Measurements from ENCODE around the gene PRKCZ. TPM values are rescaled to one million over a fixed set of nuclear protein-coding genes. Genes with fewer than 3 reads are reported as not detected.

Gene PRKCZ
- total and polyA plus RNA-seq, 9 of the 15 experiments (the other 6 are each of a cell fraction or from before 2014, with no cell fraction given): 0.07 to 3.1 (median 1.3) TPM

- TF ChIP-seq, protein P1, sequence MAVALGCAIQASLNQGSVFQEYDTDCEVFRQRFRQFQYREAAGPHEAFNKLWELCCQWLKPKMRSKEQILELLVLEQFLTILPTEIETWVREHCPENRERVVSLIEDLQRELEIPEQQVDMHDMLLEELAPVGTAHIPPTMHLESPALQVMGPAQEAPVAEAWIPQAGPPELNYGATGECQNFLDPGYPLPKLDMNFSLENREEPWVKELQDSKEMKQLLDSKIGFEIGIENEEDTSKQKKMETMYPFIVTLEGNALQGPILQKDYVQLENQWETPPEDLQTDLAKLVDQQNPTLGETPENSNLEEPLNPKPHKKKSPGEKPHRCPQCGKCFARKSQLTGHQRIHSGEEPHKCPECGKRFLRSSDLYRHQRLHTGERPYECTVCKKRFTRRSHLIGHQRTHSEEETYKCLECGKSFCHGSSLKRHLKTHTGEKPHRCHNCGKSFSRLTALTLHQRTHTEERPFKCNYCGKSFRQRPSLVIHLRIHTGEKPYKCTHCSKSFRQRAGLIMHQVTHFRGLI (CRISPR knock-in tag; IDR thresholded peaks at IDR 0.05): no peak; the same call in 1 of the 2 replicates
- no peak for TF ChIP-seq JUNB (CRISPR knock-in tag; conservative IDR thresholded peaks at IDR 0.05)
- TF ChIP-seq SMARCA4 (IDR thresholded peaks at IDR 0.05): no peak
- no peak for TF ChIP-seq ZBTB17 (CRISPR knock-in tag; IDR thresholded peaks at IDR 0.05)
- TF ChIP-seq, protein P2, sequence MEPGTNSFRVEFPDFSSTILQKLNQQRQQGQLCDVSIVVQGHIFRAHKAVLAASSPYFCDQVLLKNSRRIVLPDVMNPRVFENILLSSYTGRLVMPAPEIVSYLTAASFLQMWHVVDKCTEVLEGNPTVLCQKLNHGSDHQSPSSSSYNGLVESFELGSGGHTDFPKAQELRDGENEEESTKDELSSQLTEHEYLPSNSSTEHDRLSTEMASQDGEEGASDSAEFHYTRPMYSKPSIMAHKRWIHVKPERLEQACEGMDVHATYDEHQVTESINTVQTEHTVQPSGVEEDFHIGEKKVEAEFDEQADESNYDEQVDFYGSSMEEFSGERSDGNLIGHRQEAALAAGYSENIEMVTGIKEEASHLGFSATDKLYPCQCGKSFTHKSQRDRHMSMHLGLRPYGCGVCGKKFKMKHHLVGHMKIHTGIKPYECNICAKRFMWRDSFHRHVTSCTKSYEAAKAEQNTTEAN (CRISPR knock-in tag; IDR thresholded peaks at IDR 0.05): no peak
- TF ChIP-seq PHF8 (IDR thresholded peaks at IDR 0.05; ENCODE audit: borderline replicate concordance, low read length): no peak
- TF ChIP-seq, protein P3, sequence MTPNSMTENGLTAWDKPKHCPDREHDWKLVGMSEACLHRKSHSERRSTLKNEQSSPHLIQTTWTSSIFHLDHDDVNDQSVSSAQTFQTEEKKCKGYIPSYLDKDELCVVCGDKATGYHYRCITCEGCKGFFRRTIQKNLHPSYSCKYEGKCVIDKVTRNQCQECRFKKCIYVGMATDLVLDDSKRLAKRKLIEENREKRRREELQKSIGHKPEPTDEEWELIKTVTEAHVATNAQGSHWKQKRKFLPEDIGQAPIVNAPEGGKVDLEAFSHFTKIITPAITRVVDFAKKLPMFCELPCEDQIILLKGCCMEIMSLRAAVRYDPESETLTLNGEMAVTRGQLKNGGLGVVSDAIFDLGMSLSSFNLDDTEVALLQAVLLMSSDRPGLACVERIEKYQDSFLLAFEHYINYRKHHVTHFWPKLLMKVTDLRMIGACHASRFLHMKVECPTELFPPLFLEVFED (CRISPR knock-in tag; conservative IDR thresholded peaks at IDR 0.05): no peak
- TF ChIP-seq, protein P4, sequence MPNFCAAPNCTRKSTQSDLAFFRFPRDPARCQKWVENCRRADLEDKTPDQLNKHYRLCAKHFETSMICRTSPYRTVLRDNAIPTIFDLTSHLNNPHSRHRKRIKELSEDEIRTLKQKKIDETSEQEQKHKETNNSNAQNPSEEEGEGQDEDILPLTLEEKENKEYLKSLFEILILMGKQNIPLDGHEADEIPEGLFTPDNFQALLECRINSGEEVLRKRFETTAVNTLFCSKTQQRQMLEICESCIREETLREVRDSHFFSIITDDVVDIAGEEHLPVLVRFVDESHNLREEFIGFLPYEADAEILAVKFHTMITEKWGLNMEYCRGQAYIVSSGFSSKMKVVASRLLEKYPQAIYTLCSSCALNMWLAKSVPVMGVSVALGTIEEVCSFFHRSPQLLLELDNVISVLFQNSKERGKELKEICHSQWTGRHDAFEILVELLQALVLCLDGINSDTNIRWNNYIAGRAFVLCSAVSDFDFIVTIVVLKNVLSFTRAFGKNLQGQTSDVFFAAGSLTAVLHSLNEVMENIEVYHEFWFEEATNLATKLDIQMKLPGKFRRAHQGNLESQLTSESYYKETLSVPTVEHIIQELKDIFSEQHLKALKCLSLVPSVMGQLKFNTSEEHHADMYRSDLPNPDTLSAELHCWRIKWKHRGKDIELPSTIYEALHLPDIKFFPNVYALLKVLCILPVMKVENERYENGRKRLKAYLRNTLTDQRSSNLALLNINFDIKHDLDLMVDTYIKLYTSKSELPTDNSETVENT (CRISPR knock-in tag; IDR thresholded peaks at IDR 0.05): no peak
- TF ChIP-seq MYC (IDR thresholded peaks at IDR 0.05; ENCODE audit: low read depth, low read length): peak; percentile 76
- TF ChIP-seq MYC (CRISPR knock-in tag; IDR thresholded peaks at IDR 0.05; ENCODE audit: borderline replicate concordance, low read depth): peak; percentile 53; the same call in 1 of the 2 replicates
- TF ChIP-seq FIP1L1 (IDR thresholded peaks at IDR 0.05; ENCODE audit: low read depth, low read length, poor library complexity, severe bottlenecking): no peak
- TF ChIP-seq MBD2 (IDR thresholded peaks at IDR 0.05; ENCODE audit: borderline replicate concordance, low read depth): no peak
- TF ChIP-seq NEUROD1 (IDR thresholded peaks at IDR 0.05; ENCODE audit: borderline replicate concordance, low read depth, low read length, partially characterized antibody): no peak
- TF ChIP-seq, protein P5, sequence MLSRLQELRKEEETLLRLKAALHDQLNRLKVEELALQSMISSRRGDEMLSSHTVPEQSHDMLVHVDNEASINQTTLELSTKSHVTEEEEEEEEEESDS (CRISPR knock-in tag; IDR thresholded peaks at IDR 0.05): no peak
- TF ChIP-seq ETS2 (tag; IDR thresholded peaks at IDR 0.05; ENCODE audit: borderline replicate concordance, poor library complexity, severe bottlenecking): no peak
- TF ChIP-seq HMGXB4 (CRISPR knock-in tag; IDR thresholded peaks at IDR 0.05): no peak
Measured at GRCh38 chr1:2001773-2002411, 48.3 kb upstream of the PRKCZ start (continued).
